ENCODE measurements around the gene AGTRAP. TPM values are rescaled to one million over a fixed set of nuclear protein-coding genes. Genes with fewer than 3 reads are reported as not detected.

Gene AGTRAP
- total RNA-seq, 4 donors from 2014 or later = 9.5 to 32.2 (median 25.5) TPM

DNA sequence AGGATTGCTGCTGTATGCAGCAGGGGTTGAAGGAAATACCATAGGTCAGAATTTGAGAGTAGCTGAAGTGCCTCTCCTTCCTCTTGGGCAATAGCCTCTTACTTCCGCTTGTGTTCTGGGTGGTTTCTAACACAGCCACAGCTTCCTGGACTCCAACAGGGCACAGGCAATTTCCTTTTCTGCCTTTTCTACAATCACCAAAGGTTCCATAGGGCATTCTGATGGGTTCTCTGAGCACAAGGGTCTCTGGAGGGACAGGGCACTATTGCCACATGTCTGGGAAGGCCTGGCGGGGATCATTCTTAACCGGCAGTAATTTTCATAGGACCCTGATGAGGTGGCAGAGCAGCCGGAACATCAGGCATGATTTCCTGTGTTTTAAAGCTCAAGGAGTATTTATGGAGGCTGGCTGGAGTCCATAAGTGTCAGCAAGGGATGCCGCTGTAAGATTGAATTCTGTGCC, 5.5 kb upstream of the AGTRAP start:
- H3K4me1 ChIP-seq = peaks cover 0 to 30% (median 18%) of the 10 kb centered on the region in 4 donors
- no peak overlapping the region for H3K4me3 ChIP-seq
- H3K36me3 ChIP-seq = no peaks in the 10 kb centered on the region
- no peaks in the 10 kb centered on the region for H3K9me3 ChIP-seq
- peak in 2 of 3 donors; percentile 56 to 80 for DNase-seq
- H3K27me3 ChIP-seq = no peaks in the 10 kb centered on the region
- TF ChIP-seq, protein P1, sequence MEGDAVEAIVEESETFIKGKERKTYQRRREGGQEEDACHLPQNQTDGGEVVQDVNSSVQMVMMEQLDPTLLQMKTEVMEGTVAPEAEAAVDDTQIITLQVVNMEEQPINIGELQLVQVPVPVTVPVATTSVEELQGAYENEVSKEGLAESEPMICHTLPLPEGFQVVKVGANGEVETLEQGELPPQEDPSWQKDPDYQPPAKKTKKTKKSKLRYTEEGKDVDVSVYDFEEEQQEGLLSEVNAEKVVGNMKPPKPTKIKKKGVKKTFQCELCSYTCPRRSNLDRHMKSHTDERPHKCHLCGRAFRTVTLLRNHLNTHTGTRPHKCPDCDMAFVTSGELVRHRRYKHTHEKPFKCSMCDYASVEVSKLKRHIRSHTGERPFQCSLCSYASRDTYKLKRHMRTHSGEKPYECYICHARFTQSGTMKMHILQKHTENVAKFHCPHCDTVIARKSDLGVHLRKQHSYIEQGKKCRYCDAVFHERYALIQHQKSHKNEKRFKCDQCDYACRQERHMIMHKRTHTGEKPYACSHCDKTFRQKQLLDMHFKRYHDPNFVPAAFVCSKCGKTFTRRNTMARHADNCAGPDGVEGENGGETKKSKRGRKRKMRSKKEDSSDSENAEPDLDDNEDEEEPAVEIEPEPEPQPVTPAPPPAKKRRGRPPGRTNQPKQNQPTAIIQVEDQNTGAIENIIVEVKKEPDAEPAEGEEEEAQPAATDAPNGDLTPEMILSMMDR (IDR thresholded peaks at IDR 0.05) = no peak
- no peak for TF ChIP-seq POLR2A (IDR thresholded peaks at IDR 0.05)
- peak overlapping the region; percentile 13 to 82 (median 72) for H3K27ac ChIP-seq

DNA sequence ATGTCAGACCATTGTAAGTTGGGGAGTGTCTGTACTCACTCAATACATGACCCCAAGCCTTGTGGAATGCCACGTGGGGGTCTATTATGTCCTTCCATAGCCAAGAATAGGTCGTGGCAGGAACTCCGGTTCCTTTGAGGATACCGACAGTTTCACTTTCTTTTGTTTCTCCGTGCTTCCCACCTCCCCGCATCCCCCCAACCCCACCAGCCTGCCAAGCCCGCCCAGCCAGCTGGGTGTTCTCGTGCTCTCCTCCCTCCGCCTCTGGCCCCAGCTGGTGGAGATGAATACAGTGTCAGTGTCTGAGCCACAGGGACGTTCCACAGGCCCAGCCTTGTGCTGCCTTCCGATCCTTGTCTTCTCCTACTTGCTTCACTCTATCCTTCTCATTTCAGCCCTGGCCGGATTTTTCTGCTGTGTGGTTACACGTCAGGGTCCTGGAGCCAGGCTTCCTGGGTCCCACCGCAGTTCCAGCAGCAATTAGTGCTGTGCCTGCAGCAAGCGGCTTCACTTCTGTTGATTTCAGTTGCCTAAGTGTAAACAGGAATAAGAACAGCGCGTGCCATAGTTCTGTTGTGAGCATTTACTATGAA, 4.1 kb upstream of the AGTRAP start:
- TF ChIP-seq POLR2A (IDR thresholded peaks at IDR 0.05) = no peak
- TF ChIP-seq, protein P1 (IDR thresholded peaks at IDR 0.05) = no peak
- H3K4me3 ChIP-seq = peak overlapping the region; percentile 15 to 39 (median 22)
- peak in 2 of 3 donors; percentile 35 to 70 for DNase-seq

DNA sequence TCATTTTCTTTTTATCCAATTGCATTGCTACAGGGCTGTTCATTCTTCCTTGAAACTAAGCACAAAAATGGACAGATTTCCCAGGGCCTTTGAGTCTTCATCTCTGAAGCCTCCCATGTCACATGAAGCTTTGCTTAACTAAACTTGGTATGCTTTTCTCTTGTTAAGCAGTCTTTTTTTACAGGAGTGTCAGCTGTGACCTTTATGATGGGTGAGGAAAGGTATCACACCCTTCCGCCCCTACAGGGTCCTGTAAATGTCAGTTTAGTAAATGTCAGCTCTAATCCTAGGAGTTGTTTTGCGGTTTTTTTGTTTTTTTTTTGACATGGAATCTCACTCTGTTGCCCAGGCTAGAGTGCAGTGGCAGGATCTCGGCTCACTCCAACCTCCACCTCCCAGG, 2.6 kb upstream of the AGTRAP start:
- H3K4me3 ChIP-seq = no peak overlapping the region
- TF ChIP-seq, protein P1 (IDR thresholded peaks at IDR 0.05) = no peak
- TF ChIP-seq POLR2A (IDR thresholded peaks at IDR 0.05) = no peak
- H3K36me3 ChIP-seq = no peaks in the 10 kb centered on the region
- peaks cover 0 to 40% (median 23%) of the 10 kb centered on the region in 4 donors for H3K4me1 ChIP-seq
- H3K27me3 ChIP-seq = no peaks in the 10 kb centered on the region
- no peak for DNase-seq
- no peaks in the 10 kb centered on the region for H3K9me3 ChIP-seq
- H3K27ac ChIP-seq = no peak overlapping the region

More for the DNA sequence above, 4.1 kb upstream of the AGTRAP start:
- H3K36me3 ChIP-seq = no peaks in the 10 kb centered on the region
- H3K9me3 ChIP-seq = no peaks in the 10 kb centered on the region
- peaks cover 0 to 34% (median 20%) of the 10 kb centered on the region in 4 donors for H3K4me1 ChIP-seq
- no peaks in the 10 kb centered on the region for H3K27me3 ChIP-seq
- peak overlapping the region; percentile 48 to 82 (median 71) for H3K27ac ChIP-seq

DNA sequence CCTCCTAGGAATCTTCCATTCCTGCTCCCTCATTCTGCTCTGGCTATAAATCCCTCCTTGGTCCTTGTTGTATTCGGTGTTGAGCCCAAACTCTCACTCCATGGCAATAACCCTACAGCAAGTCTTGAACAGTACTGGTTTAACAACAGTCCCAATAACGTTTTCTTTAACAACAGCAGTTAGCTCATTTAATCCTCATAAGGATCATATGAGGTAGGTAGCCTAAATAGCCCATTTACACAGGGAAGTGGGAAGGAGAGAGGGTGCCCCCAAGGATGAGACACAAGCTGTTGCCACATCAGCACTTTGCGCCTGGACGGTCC, 444 bp upstream of the AGTRAP start:
- TF ChIP-seq, protein P1 (IDR thresholded peaks at IDR 0.05) = no peak
- TF ChIP-seq POLR2A (IDR thresholded peaks at IDR 0.05) = no peak
- no peaks in the 10 kb centered on the region for H3K9me3 ChIP-seq
- no peaks in the 10 kb centered on the region for H3K36me3 ChIP-seq
- peak overlapping the region; percentile 2 to 83 (median 81) for H3K27ac ChIP-seq
- DNase-seq = no peak
- peaks cover 0 to 29% (median 14%) of the 10 kb centered on the region in 4 donors for H3K4me1 ChIP-seq
- H3K4me3 ChIP-seq = peak overlapping the region in 3 of 4 donors; percentile 76 to 80 (median 80)
- no peaks in the 10 kb centered on the region for H3K27me3 ChIP-seq

DNA sequence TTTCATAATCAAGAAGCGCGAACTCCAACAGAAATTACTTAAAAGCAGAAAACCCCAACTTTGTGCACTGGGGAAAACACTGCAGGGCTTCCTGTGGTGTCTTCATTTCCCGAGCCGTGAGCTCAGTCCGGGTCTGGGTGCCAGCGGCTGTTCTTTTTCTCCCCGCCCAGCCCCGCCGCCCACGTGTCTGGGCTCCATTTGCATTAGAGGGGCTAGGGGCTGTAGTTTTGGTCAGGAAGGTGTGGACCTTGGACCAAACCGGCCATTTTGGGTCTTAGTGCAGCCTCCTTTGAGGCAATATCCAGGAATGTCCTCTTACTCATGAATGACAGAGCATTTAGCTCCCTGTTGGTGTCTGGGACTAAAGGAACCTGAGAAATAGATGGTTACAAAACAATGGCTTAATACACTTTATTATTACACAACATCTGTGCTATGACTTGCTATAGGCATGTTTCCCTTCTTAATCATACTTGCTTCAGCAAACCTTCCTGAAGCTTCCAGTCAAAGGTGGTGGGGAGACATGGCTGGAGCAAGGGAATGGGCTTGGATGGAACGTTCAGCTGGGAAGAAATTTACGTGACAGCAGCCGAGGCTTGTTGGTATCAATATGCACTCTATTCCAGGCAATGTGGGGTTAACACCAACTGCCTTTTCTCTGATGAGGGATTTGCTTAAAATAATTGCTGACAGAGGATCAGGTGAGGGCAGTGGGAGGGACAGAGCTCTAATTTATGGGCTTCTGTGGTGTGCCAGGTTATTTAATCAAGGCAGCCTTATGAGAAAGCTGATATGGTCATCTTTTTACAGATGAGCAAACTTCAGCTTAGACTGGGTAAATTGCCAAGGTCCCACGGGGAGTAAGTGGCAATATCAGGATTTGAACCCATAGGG, 1.1 kb downstream of the AGTRAP start:
- H3K36me3 ChIP-seq = no peaks in the 10 kb centered on the region
- peaks cover 0 to 25% (median 10%) of the 10 kb centered on the region in 4 donors for H3K4me1 ChIP-seq
- no peak for TF ChIP-seq POLR2A (IDR thresholded peaks at IDR 0.05)
- TF ChIP-seq, protein P1 (IDR thresholded peaks at IDR 0.05) = no peak

More for the DNA sequence above, 1.1 kb downstream of the AGTRAP start:
- peak in 2 of 3 donors; percentile 47 to 70 for DNase-seq
- Histone ChIP-seq H3K4me3 (peak overlapping the region; percentile 59 to 80 (median 78)), H3K27me3 (no peaks in the 10 kb centered on the region), H3K9me3 (no peaks in the 10 kb centered on the region), H3K27ac (peak overlapping the region; percentile 68 to 83 (median 81))
